OCI-M2 (cell line): ENCODE results near the gene M1AP.

Experiments used
- DNase-seq: peaks from one replicate; lab custom pipeline; 2025; ENCODE audit not compliant: unreplicated experiment; lab: John Stamatoyannopoulos, UW

Gene M1AP

DNA sequence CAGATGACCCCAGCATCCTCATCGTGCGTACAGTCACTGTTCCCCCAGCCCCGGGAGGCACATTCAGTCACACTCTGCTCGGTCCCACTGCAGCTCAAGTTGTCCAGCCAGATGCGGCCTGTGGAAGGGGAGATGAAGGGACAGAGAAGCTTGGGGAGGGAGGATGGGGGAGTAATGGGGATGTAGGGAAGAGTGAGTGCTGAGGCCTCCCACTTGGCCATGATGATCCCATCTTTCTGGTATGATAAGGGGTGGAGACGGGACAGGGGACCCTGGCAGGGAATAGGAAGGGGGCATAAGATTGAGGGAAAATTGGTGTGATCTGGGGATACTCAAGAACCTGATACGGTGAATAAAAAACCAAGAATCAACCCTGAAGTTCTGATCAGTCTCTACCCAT lies 97.9 kb downstream of the M1AP start:
- DNase-seq = no peak

DNA sequence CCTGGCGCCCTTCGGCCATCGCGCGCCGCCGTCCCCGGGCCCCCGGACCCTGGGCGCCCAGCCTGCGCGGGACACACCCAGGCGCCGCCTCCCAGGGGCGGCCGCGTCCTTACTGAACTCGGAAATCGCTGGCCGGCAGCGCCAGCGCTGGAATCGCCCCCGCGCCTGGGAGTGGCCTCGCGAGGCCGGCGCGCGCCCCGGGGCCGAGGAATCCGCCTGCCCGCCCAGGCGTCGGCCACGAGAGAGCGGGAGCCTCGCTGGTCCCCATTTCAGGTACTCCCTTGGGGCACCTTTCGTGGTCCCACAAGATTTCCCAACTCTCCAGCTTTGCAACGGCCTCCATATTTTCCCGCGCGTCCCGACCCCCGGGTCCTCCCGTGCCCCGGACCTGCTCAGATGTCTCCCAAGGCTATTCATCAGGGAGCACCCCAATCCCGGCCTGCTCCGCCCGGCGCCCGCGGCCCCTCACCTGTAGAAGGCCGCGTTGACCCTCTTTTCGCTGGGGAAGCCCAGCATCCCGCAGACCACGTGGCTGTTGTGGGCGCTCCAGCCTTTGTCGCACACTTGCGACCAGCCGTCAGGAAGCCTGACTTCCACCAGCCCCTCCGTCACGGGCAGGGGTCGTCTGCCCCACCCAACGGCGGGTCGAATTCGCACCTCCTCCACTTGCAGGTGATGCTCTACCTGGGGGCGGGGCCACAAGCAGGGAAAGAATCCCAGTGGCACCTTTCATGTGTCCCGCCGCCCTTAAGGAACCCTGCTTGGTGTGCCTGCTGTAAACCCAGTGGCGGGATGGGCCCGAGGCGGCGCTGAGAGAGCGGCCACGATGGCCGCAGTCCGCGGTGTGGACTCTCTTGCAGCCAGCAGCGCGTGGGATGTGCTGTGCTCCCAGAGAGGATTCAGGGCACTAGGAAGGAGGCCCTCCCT lies 99.0 kb downstream of the M1AP start:
- DNase-seq = no peak

DNA sequence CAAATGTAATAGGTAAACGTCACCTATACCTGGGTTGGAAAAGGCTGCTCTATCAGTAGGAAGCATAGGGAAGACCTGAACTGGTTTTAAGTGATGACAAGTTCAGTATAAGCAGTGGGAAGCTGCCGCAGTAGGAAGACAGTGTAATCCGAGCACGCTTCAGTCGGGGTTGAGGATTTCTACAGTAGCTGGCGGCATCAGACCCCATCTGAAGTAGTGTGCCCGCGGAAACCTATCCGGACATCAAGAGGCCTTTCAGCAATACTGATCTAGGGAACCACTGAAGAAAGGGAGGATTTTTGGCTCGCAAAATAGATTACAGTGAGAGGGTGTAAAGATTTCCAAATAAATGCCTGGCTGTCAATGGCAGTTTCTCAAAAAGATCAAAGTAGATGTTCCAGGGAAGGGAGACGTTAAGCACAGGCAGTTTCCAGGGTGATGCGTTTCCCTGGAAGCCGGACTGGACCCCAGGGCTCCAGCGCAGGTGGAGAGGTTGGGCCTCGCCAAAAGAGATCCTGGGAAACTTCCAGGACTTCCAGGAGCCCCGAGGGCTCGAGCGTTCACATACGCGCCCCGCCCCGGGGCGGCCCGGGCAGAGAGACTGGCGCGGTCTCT lies 99.7 kb downstream of the M1AP start:
- DNase-seq = no peak

DNA sequence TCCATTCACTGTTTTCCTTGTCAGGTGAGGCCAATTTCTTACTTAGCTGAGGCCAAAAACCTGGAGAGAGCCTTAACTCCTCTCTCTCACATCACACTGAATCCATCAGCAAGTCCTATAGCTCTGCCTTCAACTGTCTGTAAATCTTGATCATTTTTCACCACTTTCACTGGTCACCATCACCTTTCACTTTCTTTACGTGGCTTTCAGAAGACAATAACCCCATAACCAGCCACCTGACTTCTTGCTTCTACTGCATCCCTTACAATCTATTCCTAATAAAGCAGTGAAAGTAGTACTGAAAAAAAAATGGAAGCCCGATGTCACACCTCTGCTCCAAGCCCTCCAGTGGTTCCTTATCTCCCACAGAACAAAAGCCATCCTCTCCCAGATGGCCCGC lies 102.1 kb downstream of the M1AP start:
- DNase-seq = no peak

DNA sequence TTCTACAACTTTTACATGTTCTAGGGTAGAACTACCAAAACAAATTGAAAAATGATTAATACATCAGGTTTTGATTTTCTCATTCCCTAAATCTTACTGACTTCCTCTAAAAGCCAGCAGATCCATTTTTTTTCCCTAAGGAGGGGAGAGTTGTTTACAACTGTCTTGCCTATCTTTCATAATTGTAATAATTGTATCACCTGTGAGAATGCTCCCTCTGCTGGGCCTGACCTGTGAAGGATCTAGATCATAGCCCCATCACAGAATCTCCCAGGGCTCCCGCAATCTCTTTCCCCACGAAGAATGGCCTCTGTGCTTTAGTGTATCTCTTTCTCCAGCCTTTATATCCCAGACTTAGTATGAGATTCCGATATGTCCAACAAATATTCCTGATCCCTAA lies 103.5 kb downstream of the M1AP start:
- DNase-seq = no peak

DNA sequence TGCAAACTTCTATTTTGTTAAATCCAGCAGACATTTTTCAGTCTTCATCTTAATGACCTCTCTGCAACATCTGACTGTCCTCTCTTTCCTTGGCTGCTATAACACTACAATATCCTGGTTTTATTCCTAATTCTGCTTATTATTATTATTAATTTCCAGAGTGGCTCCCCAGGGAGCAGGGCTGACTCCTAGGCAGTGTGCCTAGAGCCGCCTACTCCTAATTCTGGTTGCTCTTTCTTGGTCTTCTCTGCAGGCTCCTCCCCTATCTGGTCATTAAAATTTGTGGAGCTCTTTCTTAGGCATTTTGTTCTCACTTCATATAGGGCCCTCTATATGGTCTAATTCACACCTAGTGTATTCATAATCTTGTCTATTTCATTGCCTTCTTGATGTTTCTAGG lies 105.2 kb downstream of the M1AP start:
- DNase-seq = no peak

DNA sequence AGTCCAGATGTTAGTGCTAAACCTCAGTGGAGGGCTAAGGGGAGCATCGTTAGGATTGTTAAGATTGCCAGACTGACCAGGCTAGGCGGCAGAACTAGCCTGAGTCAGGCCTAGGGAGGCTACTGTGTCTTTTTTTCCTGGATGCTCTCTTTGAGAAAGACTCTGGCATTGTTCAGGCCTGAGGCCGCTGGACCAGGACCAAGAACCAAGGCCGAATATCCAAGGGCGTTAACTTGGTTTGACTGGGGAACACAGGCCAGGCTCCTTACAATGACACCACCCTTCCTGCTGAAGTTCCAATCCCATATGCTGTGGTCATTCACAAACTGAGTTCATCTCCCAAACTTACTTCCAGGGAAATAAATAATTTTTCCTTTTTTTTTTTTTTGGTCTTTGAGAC lies 107.8 kb downstream of the M1AP start:
- no peak for DNase-seq

DNA sequence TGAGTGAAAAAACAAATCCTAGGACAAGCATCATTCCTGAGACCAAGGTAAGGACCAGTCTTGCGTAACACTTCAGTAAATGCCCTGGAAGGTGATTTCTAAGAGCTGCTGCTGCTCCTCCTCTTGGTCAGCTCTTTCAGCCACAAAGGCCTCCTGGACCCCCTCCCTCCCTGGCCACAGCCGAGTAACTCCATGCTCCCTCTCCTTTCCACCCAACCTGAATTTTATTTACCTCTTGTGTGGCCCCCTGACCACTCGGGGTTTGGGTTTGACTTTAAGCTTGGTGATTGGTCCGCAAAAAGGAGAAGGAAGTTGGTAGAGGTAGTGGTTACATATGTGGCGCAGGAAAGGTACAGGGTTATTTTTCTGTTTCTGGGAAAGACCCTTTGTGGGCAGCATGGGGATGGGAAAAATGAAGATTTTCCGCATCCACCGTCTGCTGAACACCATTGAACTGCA lies 109.2 kb downstream of the M1AP start:
- no peak for DNase-seq

DNA sequence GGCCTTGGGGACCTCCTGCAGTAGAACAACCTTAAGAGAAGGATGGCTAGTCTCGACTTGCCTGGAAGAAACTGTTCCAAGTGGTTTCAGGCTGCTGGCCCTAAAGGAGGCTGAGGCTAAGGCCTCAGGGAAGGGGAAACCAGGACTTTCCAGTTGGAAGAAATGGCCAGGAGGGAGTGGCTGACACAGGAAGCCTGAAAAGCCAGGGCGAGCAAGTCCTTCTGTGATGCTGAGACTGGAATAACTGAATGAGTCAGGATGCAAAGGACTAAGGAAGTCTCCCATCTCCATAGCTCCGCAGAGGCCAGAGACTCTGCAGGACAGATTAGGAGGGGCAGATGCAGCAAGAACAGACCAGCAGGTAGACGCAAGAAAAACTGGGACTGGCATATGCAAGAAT lies 111.0 kb downstream of the M1AP start:
- no peak for DNase-seq

DNA sequence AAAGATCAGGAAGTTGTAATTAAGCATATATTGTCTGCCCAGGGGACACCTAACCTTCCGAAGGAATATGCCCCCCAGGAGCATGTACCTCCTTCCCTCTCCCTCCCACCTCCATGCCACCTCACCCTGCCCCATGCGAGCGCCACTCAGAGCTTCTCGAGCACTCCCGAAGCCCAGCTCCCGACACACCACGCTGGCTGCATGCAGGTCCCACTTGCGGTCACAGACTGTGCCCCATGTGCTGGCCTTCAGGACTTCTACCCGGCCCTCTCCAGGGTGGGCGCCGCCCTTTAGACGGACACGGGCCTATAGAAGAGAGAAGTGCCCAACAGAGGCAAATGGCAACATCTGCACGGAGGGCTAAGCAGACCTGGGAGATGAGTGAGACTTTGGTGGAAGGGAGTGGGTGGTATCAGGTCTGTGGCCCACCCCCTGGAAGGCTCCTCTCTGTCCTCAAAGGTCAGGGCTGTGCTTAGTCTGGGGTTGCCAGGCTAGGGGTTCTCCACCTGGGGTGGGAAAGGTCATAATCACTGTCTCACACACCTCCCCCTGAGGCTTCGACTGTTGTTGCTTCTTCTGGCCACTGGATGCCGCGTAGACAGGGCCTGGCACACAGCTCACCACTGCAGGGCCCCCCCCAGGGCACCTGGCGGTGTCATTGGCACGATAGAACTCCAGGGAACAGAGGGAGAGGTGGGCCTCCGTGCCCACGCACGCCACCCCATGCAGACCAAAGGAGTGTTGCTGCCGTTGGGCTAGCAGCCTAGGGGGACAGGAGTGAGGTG lies 111.8 kb downstream of the M1AP start:
- DNase-seq = no peak

DNA sequence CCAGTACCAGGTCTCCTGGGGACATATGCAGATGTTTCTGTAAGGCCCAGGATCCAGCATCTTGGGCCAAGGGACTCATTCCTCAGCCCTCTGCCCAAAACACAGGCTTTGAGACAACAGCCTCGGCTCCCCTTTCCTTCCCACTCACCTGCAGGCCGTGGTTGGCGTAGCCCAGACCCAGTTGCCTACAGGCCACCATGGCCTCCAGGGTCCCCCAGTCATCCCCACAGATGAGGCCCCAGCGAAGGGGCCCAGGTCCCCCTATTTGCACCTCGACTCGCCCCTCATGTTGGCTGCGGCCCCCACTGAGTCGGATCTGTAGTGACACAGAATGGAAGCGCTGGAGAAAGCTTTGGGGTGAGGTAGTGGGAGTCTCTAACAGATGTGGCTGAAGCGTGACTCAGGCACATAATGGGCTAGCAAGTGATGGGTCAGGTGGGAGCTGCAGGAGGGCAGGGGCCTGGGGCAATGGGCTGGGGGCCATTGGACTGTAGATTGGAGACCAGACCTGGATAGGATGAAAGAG lies 112.6 kb downstream of the M1AP start:
- no peak for DNase-seq

DNA sequence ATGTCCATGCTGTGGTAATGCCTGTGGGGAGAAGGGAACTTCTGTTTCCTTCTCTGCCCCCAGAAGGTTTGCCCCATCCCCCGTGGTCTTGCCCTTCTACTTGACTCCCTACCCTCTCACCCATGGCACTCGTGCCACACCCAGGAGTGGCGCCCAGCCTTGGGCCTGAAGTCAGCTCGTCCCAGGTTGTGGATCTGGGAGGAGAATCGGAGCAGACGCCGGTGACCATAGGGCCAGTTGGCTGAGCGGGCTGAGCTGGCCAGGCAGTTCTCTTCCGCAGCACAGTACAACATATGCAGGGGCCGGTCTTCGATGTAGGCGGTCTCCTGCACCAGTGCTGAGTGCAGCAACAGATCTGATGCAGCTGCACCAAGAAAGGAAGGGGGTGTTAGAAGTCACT lies 113.7 kb downstream of the M1AP start:
- DNase-seq = no peak

DNA sequence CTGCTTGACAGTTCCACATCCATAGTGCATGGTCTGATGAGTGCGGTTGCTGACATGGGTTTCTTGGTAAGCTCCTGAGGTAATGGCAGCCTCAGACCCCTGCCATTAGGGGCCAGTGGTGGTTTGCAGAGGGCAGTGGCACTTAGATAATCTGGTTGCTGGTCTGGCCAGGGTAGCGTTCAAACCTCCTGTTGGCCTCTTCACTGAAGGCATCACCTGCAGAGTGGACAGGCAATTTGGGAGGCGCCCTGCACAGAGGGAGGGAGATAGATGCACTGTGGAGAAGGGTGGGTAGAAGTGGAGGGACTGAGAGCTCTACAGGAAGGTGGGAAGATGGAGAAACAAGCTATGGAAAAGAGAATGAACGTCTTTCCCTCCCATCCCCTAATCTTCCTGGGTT lies 114.7 kb downstream of the M1AP start:
- DNase-seq = no peak

DNA sequence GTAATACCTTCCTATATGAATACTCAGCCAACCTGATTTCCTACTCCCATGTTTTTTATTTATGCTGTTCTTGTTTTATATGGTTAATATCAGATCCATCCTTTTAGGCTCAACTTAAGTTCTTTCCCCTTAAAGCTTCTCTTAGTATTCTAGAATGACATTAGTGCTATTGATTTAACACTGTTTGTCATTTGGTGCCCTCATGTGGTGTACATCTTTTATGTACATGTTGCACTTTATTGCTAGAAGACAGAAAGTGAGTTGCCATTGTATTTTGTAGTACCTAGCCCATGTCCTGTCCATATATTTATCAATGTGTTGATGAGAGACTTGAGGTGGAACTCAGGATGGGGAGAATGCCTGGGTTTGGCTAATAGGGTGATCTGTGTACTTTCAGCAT lies 115.9 kb downstream of the M1AP start:
- no peak for DNase-seq

DNA sequence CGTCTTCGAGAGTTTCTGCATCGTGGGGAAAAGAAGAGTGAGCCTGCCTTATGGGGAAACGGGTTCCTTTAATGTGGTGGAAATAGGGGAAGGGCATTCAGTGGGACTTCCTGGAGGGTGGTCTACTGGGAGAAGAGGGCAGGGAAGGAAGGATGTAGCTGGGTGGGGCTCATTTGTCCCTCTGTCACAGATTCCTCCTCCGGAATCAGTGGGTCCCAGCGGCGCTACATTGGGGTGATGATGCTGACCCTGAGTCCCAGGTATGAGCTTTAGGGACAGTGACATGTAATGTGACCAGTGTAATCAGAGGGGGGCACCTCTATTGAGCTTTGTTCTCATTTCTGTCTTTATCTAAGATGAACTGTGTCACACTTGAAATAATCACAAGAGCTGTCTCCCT lies 116.5 kb downstream of the M1AP start:
- DNase-seq = no peak

DNA sequence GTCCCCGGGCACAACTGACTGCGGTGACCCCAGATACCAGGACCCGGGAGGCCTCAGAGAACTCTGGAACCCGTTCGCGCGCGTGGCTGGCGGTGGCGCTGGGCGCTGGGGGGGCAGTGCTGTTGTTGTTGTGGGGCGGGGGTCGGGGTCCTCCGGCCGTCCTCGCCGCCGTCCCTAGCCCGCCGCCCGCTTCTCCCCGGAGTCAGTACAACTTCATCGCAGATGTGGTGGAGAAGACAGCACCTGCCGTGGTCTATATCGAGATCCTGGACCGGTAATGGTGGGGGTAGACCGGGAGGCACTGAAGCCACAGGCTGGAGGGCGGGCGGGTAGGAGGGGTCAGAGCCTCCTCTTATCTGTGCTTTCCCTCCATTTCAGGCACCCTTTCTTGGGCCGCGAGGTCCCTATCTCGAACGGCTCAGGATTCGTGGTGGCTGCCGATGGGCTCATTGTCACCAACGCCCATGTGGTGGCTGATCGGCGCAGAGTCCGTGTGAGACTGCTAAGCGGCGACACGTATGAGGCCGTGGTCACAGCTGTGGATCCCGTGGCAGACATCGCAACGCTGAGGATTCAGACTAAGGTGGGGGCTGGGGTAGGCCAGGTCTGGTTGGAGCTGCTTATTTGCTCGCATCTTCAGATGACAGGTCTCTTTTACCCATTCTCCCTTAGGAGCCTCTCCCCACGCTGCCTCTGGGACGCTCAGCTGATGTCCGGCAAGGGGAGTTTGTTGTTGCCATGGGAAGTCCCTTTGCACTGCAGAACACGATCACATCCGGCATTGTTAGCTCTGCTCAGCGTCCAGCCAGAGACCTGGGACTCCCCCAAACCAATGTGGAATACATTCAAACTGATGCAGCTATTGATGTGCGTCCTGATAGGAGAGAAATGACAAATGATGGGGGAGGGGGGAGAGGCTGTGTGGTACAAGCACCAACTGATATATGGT lies 117.6 kb downstream of the M1AP start:
- DNase-seq = no peak

DNA sequence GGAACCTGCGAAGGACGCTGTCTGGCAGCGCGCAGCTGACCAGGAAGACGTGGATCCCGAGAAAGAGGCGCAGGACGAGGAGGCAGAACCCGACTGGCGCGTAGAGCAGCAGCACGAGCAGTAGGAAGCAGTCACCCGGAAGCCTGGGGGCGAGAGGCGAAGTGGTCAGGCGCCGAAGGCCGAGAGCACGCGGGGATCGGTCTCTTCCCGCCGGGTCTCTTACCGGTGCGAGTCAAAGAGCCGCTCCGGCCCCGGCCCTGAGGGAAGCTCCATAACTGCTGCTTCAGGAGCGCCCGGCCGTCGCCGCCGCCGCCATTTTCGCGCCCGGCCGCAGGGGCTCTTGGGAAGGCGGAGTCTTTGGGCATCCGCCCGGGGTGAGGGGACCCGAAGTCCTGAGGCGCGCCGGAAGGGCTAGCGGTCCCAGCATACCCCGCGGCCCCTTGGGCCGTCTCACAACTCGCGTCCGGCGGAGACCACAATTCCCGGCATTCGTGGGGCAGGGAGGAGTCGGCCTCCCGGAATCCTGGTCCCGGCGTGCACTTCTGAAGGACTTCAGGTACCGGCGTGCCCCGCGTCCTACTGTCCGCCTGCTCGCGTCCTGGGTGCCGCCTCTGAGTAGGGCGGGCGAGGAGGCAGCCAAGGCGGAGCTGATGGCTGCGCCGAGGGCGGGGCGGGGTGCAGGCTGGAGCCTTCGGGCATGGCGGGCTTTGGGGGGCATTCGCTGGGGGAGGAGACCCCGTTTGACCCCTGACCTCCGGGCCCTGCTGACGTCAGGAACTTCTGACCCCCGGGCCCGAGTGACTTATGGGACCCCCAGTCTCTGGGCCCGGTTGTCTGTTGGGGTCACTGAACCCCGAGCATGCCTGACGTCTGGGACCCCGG lies 118.5 kb downstream of the M1AP start, which contains the start of the genes AUP1 and HTRA2:
Gene AUP1 (minus strand): TSS at position 350 of the 882 bp plus-strand sequence. CDS start 77 bp downstream, at position 273.
Gene HTRA2 (plus strand): TSS at position 577 of the 882 bp plus-strand sequence. CDS start 74 bp downstream, at position 651.
- peak; percentile 62 for DNase-seq

DNA sequence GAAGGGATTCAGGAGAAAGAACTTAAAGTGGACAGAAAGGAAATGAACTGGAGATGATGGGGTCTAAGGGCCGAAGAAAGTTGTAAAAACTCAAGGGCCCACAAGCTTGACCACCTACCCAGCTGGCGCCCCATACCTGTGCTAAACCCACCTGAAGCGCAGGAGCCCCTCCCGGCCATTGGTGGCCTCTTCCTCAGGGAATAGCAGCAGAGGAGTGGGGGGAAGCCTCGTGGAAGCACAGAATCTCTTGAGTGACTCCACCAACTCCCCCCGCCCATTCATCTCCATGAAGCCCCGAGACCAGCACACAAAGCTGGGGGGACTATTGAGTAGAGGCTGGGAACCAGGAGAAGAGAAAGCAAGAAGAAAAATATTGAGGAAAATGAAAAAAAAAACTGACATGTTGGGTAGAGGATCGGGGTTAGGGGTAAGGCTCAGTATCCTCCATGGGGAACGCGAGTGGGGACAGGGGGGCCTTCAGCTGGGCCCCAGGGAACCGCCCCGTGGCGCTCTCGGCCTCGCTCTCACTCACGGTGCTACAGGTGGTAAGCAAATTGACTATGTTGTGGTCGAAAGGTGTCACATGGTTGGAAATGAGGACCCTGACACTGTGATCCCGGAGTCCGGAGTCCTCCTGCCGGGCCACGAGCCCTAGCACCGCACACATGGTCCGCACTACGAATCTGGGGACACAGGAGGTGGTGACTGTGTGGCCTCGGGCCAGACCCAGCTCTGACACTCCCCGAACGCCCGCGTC lies 119.4 kb downstream of the M1AP start:
- no peak for DNase-seq
